NCI-H526 (cell line): ENCODE data around the gene AATK.

ENCODE experiments used
- DNase-seq, 2 experiments: peaks; one replicate each; lab custom pipeline; 2025; lab: John Stamatoyannopoulos, UW

AATK gene

DNA sequence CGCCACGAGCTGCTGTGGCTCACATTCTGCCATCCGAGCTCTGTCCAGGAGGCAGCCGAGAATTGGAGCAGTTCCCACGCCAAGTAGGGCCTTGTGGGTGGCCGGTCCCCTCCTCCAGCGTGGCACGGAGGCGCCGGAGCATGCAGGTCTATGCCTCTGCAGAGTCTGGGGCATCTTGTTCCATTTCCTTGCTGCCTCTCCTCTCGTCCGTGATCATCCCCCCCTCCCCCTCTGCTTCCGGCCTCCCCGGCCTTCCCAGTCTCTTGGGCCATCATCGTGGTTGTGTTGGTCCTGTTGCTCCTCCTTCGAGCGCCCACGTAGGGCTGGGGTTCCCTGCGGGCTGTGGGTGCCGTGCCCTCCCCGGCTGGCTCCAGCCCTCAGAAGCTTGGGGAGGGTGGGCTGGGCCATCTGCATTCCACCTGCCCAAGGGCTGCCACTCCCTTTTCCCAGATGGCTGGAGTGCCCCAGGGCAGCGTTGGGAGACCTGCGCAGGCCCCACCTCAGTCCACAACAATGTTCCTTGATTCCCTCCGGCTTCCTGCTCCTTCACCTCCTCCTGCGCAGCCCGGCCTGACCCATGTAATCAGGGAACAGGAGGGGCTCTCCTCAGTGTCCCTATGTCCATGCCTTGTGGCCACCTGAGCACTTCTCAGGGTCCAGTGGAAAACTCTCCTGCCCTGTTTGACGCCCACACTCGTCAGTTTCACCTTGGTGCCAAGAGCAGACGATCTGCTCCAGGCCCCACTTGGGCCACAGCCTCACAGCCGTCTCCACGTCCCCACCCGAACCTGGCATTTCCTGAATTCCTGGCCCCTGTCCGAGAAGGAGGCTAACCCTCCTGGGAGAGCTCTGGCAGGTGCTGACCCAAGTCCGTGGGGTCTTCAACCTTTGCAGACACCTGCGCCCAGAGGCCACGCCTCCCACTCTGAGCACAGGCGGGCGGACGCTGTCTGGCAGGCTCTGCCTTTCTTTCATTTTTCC, 94.0 kb downstream of the AATK start:
- DNase-seq: no peak

DNA sequence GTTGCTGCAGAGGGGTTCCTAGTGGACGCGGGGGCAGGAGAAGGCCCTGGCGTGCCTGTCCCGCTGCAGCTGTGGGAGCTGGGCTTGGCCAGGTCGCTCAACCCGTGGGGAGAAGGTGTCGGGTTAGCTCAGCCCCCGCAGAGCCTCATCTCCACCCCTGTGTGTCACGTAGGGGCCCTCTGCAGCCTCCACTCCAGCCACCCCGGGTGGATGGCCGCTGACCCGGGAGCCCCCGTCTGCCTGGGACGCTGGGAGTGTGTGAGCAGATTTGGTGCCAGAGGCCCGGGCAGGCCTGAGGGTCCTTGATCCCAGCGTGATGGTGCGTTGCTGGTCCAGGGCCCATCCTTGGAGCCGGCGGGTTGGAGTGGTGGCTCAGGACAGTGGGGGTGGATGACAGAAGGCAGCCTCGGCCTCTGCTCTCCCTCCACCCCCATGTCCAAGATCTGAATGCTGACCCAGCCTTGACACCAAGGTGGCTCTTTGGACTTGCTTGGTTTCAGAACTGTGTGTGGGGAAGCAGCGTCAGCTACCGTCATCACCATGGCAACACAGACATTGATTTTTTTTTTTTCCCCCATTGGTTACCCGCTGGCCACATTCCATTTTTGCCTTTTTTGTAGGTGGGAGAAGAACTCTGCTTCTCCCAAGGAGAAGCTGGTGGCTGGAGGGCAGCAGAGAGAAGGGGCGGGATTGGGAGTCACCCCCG, 95.3 kb downstream of the AATK start:
- no peak for DNase-seq

DNA sequence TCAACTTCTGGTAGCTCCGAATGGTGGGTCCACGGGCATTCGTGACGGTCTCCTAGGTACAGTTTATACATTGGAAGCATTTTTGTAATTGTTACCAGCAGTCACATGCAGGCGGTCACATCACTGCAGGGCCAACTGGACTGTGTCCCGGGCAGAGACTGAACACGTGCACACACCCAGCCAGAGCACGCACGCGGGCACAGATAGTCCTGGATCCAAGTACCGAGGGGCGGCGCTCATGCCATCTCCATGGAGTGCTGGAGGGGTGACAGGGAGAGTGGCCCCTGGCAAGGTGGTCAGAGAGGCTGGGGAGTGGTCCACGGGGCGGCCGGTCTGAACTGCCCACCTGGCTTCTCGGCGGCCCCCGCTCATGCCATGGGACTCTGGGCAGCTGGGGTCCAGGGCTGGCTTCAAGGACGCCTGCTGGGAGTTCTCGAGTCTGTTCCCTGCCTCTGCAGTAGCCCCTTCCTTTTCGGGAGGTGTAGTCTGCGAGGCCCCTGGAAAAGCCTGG, 96.8 kb downstream of the AATK start:
- no peak for DNase-seq

DNA sequence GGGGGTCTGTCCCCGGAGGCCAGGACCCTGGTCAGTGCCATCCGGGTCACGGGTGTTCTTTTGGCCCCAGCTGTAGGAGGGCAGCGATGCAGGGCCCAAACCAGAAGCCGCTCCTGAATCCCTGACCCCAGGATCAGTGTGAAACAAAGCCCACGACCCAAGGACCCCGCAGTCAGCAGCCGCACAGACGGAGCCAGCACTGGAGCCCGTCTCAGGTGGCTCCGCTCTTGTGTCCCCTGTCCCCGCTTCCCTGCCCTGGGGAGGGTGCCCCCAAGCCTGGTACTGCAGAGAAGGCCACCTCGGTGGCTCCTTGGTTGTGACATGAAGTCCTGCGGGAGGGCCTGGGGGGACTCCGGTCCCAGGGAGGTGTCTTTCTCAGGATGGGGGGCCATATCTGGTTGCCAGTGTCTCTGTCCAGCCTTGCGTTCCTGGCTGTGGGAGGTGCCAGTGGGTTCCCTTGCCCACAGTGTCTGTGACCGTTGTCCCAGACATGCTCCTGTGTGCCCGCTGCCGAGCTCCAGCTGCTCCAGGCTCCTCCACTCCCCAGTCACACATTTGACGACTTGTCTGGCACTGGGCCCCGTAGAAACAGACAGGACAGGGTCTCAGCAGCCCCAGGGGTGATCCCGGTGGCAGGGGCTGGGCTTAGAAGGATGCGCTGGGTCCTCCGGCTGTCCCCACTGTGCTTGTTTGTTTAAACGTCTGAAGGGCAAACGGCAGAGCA, 97.4 kb downstream of the AATK start:
- DNase-seq: no peak

DNA sequence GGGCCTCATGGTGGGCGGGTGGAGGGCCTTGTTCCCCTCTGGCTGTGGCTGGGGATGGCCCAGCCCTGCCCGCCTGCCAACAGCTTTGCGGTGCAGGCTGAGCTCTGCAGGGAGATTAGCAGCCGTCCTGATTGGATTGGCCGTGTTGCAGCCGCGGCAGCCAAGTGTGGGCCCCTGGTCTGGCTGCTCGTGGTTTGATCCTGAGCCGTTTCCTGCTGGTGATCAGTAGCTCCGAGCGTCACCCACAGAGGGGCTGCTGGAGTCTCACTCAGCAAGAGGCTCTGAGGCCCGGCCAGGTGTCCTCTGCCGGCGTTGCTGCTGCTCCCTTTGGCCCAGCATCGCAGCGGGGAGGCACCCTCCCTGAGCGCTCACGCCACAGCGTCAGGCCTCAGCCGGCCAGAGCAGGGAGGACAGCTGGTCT, 98.6 kb downstream of the AATK start:
- DNase-seq: no peak
